Naive thymus-derived CD8-positive, alpha-beta T cell (primary cell): Measurements from ENCODE around the gene SMYD3. TPM values are rescaled to one million over a fixed set of nuclear protein-coding genes. Genes with fewer than 3 reads are reported as not detected.
A peak's percentile ranks its signal among the peaks of the same experiment; 100 is the strongest.

Experiments
- ATAC-seq, 2 donors: fragments of 150-1000 bp; cut with Tn5 transposase in 1 of 2; sonication (Bioruptor Pico), chemical (Tn5 transposase) in 1 of 2; 1 replicate in 1 of 2; 2 replicates in 1 of 2; pipeline ENCODE4 v1.10.0; 2021; ENCODE audit warnings: mild to moderate bottlenecking in 2 of 2, moderate library complexity in 2 of 2
- POLR2A ChIA-PET: fragments of 350-600 bp; sonication (Branson Sonifier 250); formaldehyde crosslinking; loops from one replicate; lab custom pipeline; 2021; ENCODE audit warnings: antibody characterized with exemption; lab: Charles Lee
- DNase-seq, 10 donors: peaks; one replicate each; pipeline versions ENCODE4 v3.0.0 to v3.0.0-alpha.2; 2020 to 2022
- H3K27ac Mint-ChIP-seq, 10 donors: one replicate each; pipeline ENCODE4 v1.8.0; 2020 to 2022; ENCODE audit warnings: mild to moderate bottlenecking in 10 of 10, mixed read lengths in 10 of 10, moderate library complexity in 4 of 10, inconsistent platforms in 1 of 10
- H3K27me3 Mint-ChIP-seq, 5 donors: one replicate each; pipeline ENCODE4 v1.8.0; 2021 to 2022; ENCODE audit warnings: mixed read lengths in 5 of 5
- H3K36me3 Mint-ChIP-seq, 3 donors: one replicate each; pipeline ENCODE4 v1.8.0; 2020 to 2022; ENCODE audit warnings: mixed read lengths in 3 of 3, mild to moderate bottlenecking in 2 of 3, inconsistent platforms in 1 of 3
- H3K4me1 Mint-ChIP-seq, 4 donors: one replicate each; pipeline ENCODE4 v1.8.0; 2021 to 2022; ENCODE audit warnings: mixed read lengths in 4 of 4
- H3K4me3 Mint-ChIP-seq, 10 donors: one replicate each; pipeline ENCODE4 v1.8.0; 2020 to 2022; ENCODE audit warnings: mild to moderate bottlenecking in 10 of 10, mixed read lengths in 10 of 10, moderate library complexity in 6 of 10, inconsistent platforms in 1 of 10
- H3K9me3 Mint-ChIP-seq, 9 donors: one replicate each; pipeline ENCODE4 v1.8.0; 2020 to 2022; ENCODE audit warnings: mixed read lengths in 9 of 9, mild to moderate bottlenecking in 3 of 9, inconsistent platforms in 1 of 9, moderate library complexity in 1 of 9
- polyA plus RNA-seq, 3 donors: library from polyadenylated mRNA; unstranded; fragments of 300-500 nt; fragmentation: Illumina TruSeq; gene quantifications; one replicate each; pipeline ENCODE4 v1.2.3, GENCODE V29; 2021
- total RNA-seq, 8 experiments: library from RNA in 2 of 8; stranded (reverse) in 2 of 8; gene quantifications; one replicate each; pipeline ENCODE4 v1.2.3 and lab custom pipeline; 2021 to 2026

The SMYD3 gene
- total and polyA plus RNA-seq, 5 experiments from 2014 or later: 19.1 to 42.1 (median 36.5) TPM

DNA sequence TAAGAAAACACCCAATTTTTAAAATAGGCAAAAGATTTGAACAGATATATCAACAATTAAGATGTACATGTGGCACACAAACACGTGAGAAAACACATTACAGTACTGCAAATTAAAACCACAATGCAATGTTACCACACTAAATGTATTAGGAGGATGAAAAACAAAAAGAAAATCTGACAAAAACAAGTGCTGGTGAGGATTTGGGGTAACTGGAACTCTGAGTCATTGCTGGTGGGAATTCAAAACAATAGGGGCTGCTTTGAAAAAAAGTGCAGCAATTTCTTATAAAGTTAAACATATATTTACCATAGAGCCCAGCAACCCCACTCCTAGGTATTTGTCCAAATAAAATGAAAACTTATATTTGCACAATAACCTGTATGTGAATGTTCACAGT lies 614.1 kb downstream of the SMYD3 start:
- Mint-ChIP-seq H3K9me3 (peaks cover 0 to 22% (median 18%) of the 10 kb centered on the region in 9 donors), H3K27me3 (no peaks in the 10 kb centered on the region), H3K27ac (no peak overlapping the region), H3K36me3 (peaks cover 36 to 69% (median 50%) of the 10 kb centered on the region in 3 donors), H3K4me3 (no peak overlapping the region), H3K4me1 (peaks cover 0 to 9% (median 0%) of the 10 kb centered on the region in 4 donors)
- ATAC-seq: no peak
- POLR2A ChIA-PET: no interaction called here
- DNase-seq: no peak

DNA sequence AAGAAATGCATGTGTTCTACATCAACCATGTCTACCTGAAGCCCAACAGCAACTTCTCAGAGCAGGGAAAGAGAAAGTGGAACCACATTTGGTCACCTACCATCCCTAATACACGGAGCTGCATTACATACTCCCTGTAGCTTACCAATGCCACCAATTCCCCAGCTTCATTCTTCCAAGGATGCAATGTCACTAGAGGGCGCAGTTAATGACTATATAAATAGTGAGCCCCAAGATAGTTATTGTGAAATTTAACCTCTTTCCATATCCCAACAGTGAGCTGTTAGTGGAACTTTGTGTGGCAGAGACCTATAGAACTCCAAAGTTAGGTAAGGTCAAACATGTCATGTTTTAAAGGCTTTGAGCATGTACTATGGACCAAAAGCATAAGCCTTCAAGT lies 618.3 kb downstream of the SMYD3 start:
- Mint-ChIP-seq H3K27ac (no peak overlapping the region), H3K9me3 (peaks cover 5 to 19% (median 15%) of the 10 kb centered on the region in 9 donors), H3K27me3 (no peaks in the 10 kb centered on the region), H3K4me1 (no peaks in the 10 kb centered on the region), H3K4me3 (no peak overlapping the region), H3K36me3 (peaks cover 22 to 56% (median 49%) of the 10 kb centered on the region in 3 donors)
- DNase-seq (peak in 4 of 10 donors; percentile 5 to 28 (median 8)), ATAC-seq (no peak)
- POLR2A ChIA-PET: no interaction called here

- no peak for DNase-seq
- H3K4me1 Mint-ChIP-seq: no peaks in the 10 kb centered on the region
- POLR2A ChIA-PET: no interaction called here
- no peak overlapping the region for H3K4me3 Mint-ChIP-seq
- no peaks in the 10 kb centered on the region for H3K27me3 Mint-ChIP-seq
- peaks cover under 1 to 18% (median 7%) of the 10 kb centered on the region in 9 donors for H3K9me3 Mint-ChIP-seq
- no peak overlapping the region for H3K27ac Mint-ChIP-seq
- H3K36me3 Mint-ChIP-seq: peaks cover 16 to 47% (median 40%) of the 10 kb centered on the region in 3 donors
- no peak for ATAC-seq
Measured at GRCh38 chr1:245887829-245888228, 619.2 kb downstream of the SMYD3 start.

DNA sequence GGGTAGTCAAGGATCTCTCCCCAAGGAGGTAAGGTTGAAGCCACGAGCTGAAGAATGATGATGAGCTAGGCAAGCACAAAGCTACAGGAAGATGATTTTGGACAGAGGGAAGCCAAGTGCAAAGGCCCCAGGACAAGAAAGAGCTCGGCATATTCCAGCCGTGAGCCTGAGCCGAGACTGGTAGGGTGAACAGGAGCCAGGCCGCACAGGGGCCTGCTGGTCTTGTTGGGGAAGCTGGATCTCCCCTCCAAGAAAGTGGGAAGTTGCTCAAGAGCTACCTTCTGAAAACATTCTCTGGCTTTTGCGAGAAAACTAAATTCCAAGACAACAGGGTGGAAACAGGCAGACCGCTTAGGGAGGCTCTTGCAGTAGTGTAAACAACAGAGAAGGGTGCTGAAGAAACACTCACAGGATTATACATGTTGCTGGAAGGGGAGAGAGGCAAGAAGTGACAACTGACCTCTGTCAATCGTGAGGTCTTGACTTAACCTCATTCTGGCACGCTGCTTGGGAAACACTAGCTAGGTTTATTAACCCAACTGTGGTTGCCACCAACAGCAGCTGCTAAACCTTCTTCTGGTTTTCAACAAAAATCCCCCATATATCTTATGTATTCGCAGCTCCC lies 625.2 kb downstream of the SMYD3 start:
- no peak for DNase-seq
- POLR2A ChIA-PET: no interaction called here
- no peaks in the 10 kb centered on the region for H3K4me1 Mint-ChIP-seq
- ATAC-seq: no peak
- peaks cover 0 to 9% (median 0%) of the 10 kb centered on the region in 9 donors for H3K9me3 Mint-ChIP-seq
- no peaks in the 10 kb centered on the region for H3K27me3 Mint-ChIP-seq
- no peak overlapping the region for H3K4me3 Mint-ChIP-seq
- no peak overlapping the region for H3K27ac Mint-ChIP-seq
- peaks cover 12 to 23% (median 14%) of the 10 kb centered on the region in 3 donors for H3K36me3 Mint-ChIP-seq

- no peak overlapping the region for H3K27ac Mint-ChIP-seq
- H3K4me3 Mint-ChIP-seq: no peak overlapping the region
- no peaks in the 10 kb centered on the region for H3K4me1 Mint-ChIP-seq
- no peaks in the 10 kb centered on the region for H3K27me3 Mint-ChIP-seq
- DNase-seq (no peak), ATAC-seq (no peak)
- H3K9me3 Mint-ChIP-seq: peaks cover 0 to 9% (median 0%) of the 10 kb centered on the region in 9 donors
- POLR2A ChIA-PET: no interaction called here
- H3K36me3 Mint-ChIP-seq: peaks cover 14 to 20% (median 18%) of the 10 kb centered on the region in 3 donors
Measured at GRCh38 chr1:245880754-245881403, 626.2 kb downstream of the SMYD3 start.

DNA sequence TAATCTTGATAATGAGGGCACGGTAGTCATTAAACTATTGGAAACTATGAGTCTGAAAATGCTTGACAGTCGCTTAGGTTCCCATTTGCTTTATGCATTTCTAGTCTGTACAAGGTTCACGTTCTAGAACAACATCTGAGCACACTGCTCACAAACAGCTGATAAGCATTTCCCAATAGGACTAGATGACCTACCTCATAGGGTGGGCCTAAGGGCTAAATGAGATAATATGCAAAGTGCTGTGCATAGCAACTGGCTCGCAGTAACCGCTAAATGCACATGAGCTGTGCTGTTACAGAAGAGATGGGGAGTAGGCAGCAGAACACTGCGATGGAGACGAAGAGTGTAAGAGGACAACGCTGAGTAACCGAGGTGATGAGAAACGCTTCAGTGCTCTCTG lies 628.0 kb downstream of the SMYD3 start:
- H3K4me1 Mint-ChIP-seq: no peaks in the 10 kb centered on the region
- POLR2A ChIA-PET: no interaction called here
- H3K27ac Mint-ChIP-seq: no peak overlapping the region
- no peak overlapping the region for H3K4me3 Mint-ChIP-seq
- peaks cover 2 to 8% (median 4%) of the 10 kb centered on the region in 3 donors for H3K36me3 Mint-ChIP-seq
- H3K9me3 Mint-ChIP-seq: peaks cover 0 to under 1% (median 0%) of the 10 kb centered on the region in 9 donors
- no peaks in the 10 kb centered on the region for H3K27me3 Mint-ChIP-seq
- DNase-seq: no peak
- ATAC-seq: no peak

- ATAC-seq (no peak), DNase-seq (no peak)
- Mint-ChIP-seq H3K27ac (no peak overlapping the region), H3K4me3 (no peak overlapping the region), H3K36me3 (peaks cover 0 to 8% (median 3%) of the 10 kb centered on the region in 3 donors), H3K9me3 (no peaks in the 10 kb centered on the region), H3K27me3 (no peaks in the 10 kb centered on the region), H3K4me1 (no peaks in the 10 kb centered on the region)
- POLR2A ChIA-PET: no interaction called here
Measured at GRCh38 chr1:245878585-245878984, 628.5 kb downstream of the SMYD3 start.

DNA sequence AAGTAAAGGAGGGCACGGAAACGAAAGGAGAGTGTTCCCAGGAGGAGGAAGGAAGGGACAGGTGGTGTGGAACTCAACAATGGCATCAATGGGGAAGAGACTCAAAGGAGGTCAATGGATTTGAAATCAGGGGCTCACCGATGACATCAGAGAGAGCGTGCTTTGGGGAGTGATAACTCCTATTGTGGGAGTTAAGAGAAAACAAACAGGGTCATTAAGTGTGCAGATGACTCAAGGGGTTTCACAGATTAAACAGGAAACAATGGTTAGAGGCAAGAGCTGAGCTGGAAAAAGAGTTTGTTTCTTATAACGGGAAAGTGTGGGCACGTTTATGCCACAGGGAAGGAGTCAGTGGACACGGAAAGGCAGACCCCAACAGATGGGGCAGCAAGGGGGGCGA lies 629.1 kb downstream of the SMYD3 start:
- no peak overlapping the region for H3K27ac Mint-ChIP-seq
- no peaks in the 10 kb centered on the region for H3K27me3 Mint-ChIP-seq
- DNase-seq (no peak), ATAC-seq (no peak)
- H3K4me1 Mint-ChIP-seq: no peaks in the 10 kb centered on the region
- H3K36me3 Mint-ChIP-seq: peaks cover 0 to 8% (median 3%) of the 10 kb centered on the region in 3 donors
- no peak overlapping the region for H3K4me3 Mint-ChIP-seq
- no peaks in the 10 kb centered on the region for H3K9me3 Mint-ChIP-seq
- POLR2A ChIA-PET: no interaction called here

GRCh38 chr1:245876586-245876985 lies 630.5 kb downstream of the SMYD3 start:
- Mint-ChIP-seq H3K36me3 (peaks cover 0 to 14% (median 3%) of the 10 kb centered on the region in 3 donors), H3K27me3 (no peaks in the 10 kb centered on the region)

GRCh38 chr1:245875581-245876261 lies 631.4 kb downstream of the SMYD3 start:
- POLR2A ChIA-PET: no interaction called here
- DNase-seq (no peak), ATAC-seq (no peak)
- no peak overlapping the region for H3K4me3 Mint-ChIP-seq
- H3K27me3 Mint-ChIP-seq: no peaks in the 10 kb centered on the region
- no peak overlapping the region for H3K27ac Mint-ChIP-seq
- H3K36me3 Mint-ChIP-seq: peaks cover 0 to 14% (median 3%) of the 10 kb centered on the region in 3 donors
- H3K9me3 Mint-ChIP-seq: no peaks in the 10 kb centered on the region
- no peaks in the 10 kb centered on the region for H3K4me1 Mint-ChIP-seq

More at GRCh38 chr1:245876586-245876985, 630.5 kb downstream of the SMYD3 start:
- H3K27ac Mint-ChIP-seq: peak overlapping the region in 1 of 10 donors; percentile 22
- H3K4me1 Mint-ChIP-seq: no peaks in the 10 kb centered on the region
- POLR2A ChIA-PET: no interaction called here
- no peak for DNase-seq
- no peak for ATAC-seq
- H3K4me3 Mint-ChIP-seq: no peak overlapping the region
- H3K9me3 Mint-ChIP-seq: no peaks in the 10 kb centered on the region

DNA sequence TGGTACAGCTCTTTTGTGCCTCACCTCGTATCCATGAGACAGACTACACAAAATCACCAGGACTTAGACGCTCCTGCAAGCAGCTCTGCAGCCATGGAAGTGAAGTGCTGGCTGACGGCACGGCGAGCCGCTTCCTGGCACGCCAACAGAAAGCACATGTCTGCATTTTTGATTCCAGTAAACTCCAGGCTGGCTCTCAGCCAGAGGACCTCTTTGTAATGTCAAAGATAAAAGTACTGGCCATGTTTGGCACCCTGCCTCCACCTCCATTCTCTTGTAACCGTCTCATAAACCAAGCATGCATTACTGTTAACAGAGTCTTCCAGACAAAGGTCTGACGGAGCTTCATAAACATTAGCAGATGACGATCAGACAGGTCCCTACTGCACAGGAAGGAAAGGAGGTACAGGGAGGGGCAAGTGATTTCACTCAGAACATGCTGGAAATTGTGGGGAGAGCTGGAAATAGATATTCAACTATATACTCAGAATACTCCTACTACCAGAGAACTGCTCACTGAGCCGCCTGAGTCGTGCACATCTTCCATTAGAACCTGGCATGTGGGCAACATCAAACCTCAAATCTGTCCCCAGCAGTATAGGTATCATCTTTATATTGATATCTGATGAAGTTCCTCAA lies 632.0 kb downstream of the SMYD3 start:
- peaks cover 0 to 14% (median 3%) of the 10 kb centered on the region in 3 donors for H3K36me3 Mint-ChIP-seq
- no peaks in the 10 kb centered on the region for H3K4me1 Mint-ChIP-seq
- POLR2A ChIA-PET: no interaction called here
- H3K9me3 Mint-ChIP-seq: no peaks in the 10 kb centered on the region
- no peak for DNase-seq
- ATAC-seq: no peak
- no peaks in the 10 kb centered on the region for H3K27me3 Mint-ChIP-seq
- no peak overlapping the region for H3K4me3 Mint-ChIP-seq
- H3K27ac Mint-ChIP-seq: no peak overlapping the region

DNA sequence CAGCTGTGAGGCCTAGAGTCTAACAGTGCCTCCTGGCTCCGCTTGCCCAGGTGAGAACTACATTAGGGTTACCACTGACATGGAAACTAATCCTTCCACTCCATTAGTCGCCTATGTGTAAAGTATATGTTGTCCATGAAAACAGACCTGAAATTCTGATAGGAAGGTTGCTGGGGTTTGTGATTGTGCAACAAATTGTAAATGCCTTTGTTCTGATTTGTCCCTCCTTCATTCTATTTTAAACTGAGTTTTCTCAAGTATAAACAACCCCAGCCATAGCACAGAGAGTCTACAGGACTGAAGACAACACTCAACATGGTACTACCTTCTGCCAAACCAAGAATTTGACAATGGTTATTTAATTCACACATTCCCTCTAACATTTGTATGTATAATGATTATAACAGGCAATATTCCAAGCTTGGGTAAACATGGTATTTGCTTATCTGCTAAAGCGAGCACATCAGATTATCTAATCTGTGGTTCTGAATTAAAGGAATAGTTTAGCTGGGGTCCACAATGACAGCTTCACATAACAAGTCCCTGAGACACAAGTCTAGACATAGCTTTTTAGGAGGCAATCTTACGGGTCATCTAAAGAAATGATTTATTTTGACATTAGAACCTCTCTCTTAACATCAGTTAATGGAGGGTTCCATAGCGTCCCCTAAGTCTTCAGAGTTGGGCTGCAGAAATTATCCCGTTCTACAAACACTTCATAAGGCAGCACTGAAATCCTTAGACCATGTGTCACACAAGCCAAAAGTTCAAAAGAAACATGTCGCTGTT lies 633.0 kb downstream of the SMYD3 start:
- Mint-ChIP-seq H3K27ac (no peak overlapping the region), H3K4me1 (peaks cover 0 to 6% (median 0%) of the 10 kb centered on the region in 4 donors)
- POLR2A ChIA-PET: no interaction called here

More for the DNA sequence above, 633.0 kb downstream of the SMYD3 start:
- Mint-ChIP-seq H3K27me3 (no peaks in the 10 kb centered on the region), H3K9me3 (no peaks in the 10 kb centered on the region), H3K36me3 (peaks cover 0 to 14% (median 3%) of the 10 kb centered on the region in 3 donors), H3K4me3 (no peak overlapping the region)
- DNase-seq (no peak), ATAC-seq (no peak)
